ENCODE measurements around the gene RNF223. TPM values are rescaled to one million over a fixed set of nuclear protein-coding genes. Genes with fewer than 3 reads are reported as not detected.

Gene RNF223
- total RNA-seq, 1 experiment from 2014 or later = 0.08 TPM

GRCh38 chr1:1069711-1070676 lies 4.1 kb downstream of the RNF223 start:
- intact Hi-C loops (cut with micrococcal nuclease; ENCODE audit: unreplicated experiment) = loop anchor here (10.0 kb wide), 1 partner anchor 55 kb away; the partner anchor contains the start of gene ISG15
- Histone ChIP-seq H3K27ac (ENCODE audit: low read length) (peak overlapping the region; percentile 44; the same call in 1 of the 2 replicates), H3K9me3 (ENCODE audit: control insufficient read depth, insufficient read depth, low read depth, low read length) (no peaks in the 10 kb centered on the region), H3K36me3 (ENCODE audit: control insufficient read depth, insufficient read depth, low read length) (no peaks in the 10 kb centered on the region), H3K4me1 (ENCODE audit: control insufficient read depth, insufficient read depth, low read length) (peaks cover 18% of the 10 kb centered on the region), H3K27me3 (ENCODE audit: control insufficient read depth, insufficient read depth, low read length) (no peaks in the 10 kb centered on the region), H3K4me3 (ENCODE audit: low read depth in 2 of 2, low read length in 2 of 2) (peak overlapping the region; percentile 52 to 58)
- in situ Hi-C loops (cut with HindIII; ENCODE audit: low pct_unique_long_range_greater_than_20kb, low sequenced_read_pairs) = no loop called here
- peak; percentile 17; the same call in 1 of the 2 replicates for ATAC-seq
- DNase-seq (ENCODE audit: low read depth, low spot score) = no peak
- ChIA-PET CTCF (interaction anchor here (0.7 kb wide), 1 partner anchor 95 kb away, joined by 3 read pairs; no protein-coding TSS in a partner anchor), POLR2A (no interaction called here)
- BruUV-seq (replicated peaks) = no TSS peak
- TF ChIP-seq TCF7L2 (IDR thresholded peaks at IDR 0.05; ENCODE audit: low read depth, low read length) (no peak), CTCF (IDR thresholded peaks at IDR 0.05) (no peak), POLR2AphosphoS5 (IDR thresholded peaks at IDR 0.05; ENCODE audit: low read depth, low read length) (no peak), SIN3A (IDR thresholded peaks at IDR 0.05; ENCODE audit: borderline replicate concordance, insufficient read depth, low read depth, low read length) (no peak), REST (IDR thresholded peaks at IDR 0.05; ENCODE audit: insufficient read depth in 1 of 2, low read depth in 2 of 2, low read length in 1 of 2) (no peak)

- ATAC-seq = peak; percentile 64
- no peak for TF ChIP-seq REST (IDR thresholded peaks at IDR 0.05; ENCODE audit: insufficient read depth in 1 of 2, low read depth in 2 of 2, low read length in 1 of 2)
- TF ChIP-seq CTCF (IDR thresholded peaks at IDR 0.05) = no peak
- TF ChIP-seq TCF7L2 (IDR thresholded peaks at IDR 0.05; ENCODE audit: low read depth, low read length) = no peak
- TF ChIP-seq POLR2AphosphoS5 (IDR thresholded peaks at IDR 0.05; ENCODE audit: low read depth, low read length) = no peak
- TF ChIP-seq SIN3A (IDR thresholded peaks at IDR 0.05; ENCODE audit: borderline replicate concordance, insufficient read depth, low read depth, low read length) = no peak
- intact Hi-C loops (cut with micrococcal nuclease; ENCODE audit: unreplicated experiment) = loop anchor here (10.0 kb wide), 1 partner anchor 54 kb away; the partner anchor contains the start of gene ISG15
- no peaks in the 10 kb centered on the region for H3K36me3 ChIP-seq (ENCODE audit: control insufficient read depth, insufficient read depth, low read length)
- peak overlapping the region; percentile 52 to 58 for H3K4me3 ChIP-seq (ENCODE audit: low read depth in 2 of 2, low read length in 2 of 2)
- DNase-seq (ENCODE audit: low read depth, low spot score) = peak; percentile 61
- peaks cover 21% of the 10 kb centered on the region for H3K4me1 ChIP-seq (ENCODE audit: control insufficient read depth, insufficient read depth, low read length)
- BruUV-seq (replicated peaks) = no TSS peak
- no peaks in the 10 kb centered on the region for H3K27me3 ChIP-seq (ENCODE audit: control insufficient read depth, insufficient read depth, low read length)
- ChIA-PET POLR2A (interaction anchor here (0.6 kb wide), 1 partner anchor 193 kb away, joined by 7 read pairs; no protein-coding TSS in a partner anchor), CTCF (interaction anchor here (0.7 kb wide), 1 partner anchor 94 kb away, joined by 3 read pairs; no protein-coding TSS in a partner anchor)
- in situ Hi-C loops (cut with HindIII; ENCODE audit: low pct_unique_long_range_greater_than_20kb, low sequenced_read_pairs) = no loop called here
- H3K27ac ChIP-seq (ENCODE audit: low read length) = no peak overlapping the region
- no peaks in the 10 kb centered on the region for H3K9me3 ChIP-seq (ENCODE audit: control insufficient read depth, insufficient read depth, low read depth, low read length)
Measured at GRCh38 chr1:1069056-1069710, 4.9 kb downstream of the RNF223 start.

Data from Panc1 (cell line).